GM12878 (cell line): ENCODE results near the gene KAT2A. TPM values are rescaled to one million over a fixed set of nuclear protein-coding genes. Genes with fewer than 3 reads are reported as not detected.
A peak's percentile ranks its signal among the peaks of the same experiment; 100 is the strongest.

Experiments used
- ATAC-seq: fragments of 200-7000 bp; cut with Tn5 transposase; 3 replicates; pipeline ENCODE4 v1.9.1; 2020; ENCODE audit warnings: mild to moderate bottlenecking, moderate library complexity
- BruUV-seq: library from RNA; stranded (reverse); fragments of 400-500 nt; replicated peaks from 2 replicates; lab custom pipeline; 2021; lab: Mats Ljungman, UMichigan
- CTCF ChIA-PET: fragments of 300-600 bp; sonication (Branson Sonifier 250); formaldehyde crosslinking; extraction: SDS; loops from one replicate; lab custom pipeline; 2021; ENCODE audit warnings: inconsistent platforms; lab: Yijun Ruan, JAX
- POLR2A ChIA-PET: fragments of 350-600 bp; formaldehyde crosslinking; extraction: SDS; loops from one replicate; lab custom pipeline; 2021; ENCODE audit warnings: inconsistent platforms; lab: Charles Lee
- RAD21 ChIA-PET: fragments of 300-600 bp; sonication (Branson Sonifier 250); formaldehyde crosslinking; loops from one replicate; lab custom pipeline; 2023; ENCODE audit warnings: antibody characterized with exemption; ENCODE audit not compliant: unreplicated experiment; lab: Charles Lee
- SMC1A ChIA-PET: fragments of 300-600 bp; sonication (Branson Sonifier 250); formaldehyde crosslinking; loops from one replicate; lab custom pipeline; 2023; ENCODE audit not compliant: unreplicated experiment, uncharacterized antibody; lab: Charles Lee
- DNase-seq: peaks from one replicate; pipeline ENCODE4 v3.0.0-alpha.2; 2011; ENCODE audit warnings: low read depth, low spot score
- FAIRE-seq: peaks from 3 replicates; lab custom pipeline; 2011; peaks lifted over from hg19 to GRCh38; lab: Jason Lieb, UNC
- H2AFZ ChIP-seq: 2 replicates; pipeline ENCODE4 v1.6.0; 2011; ENCODE audit warnings: low read depth, low read length, control low read depth; ENCODE audit not compliant: control insufficient read depth
- H3K27ac ChIP-seq: 2 replicates; pipeline ENCODE4 v1.5.1; 2011; ENCODE audit warnings: control low read depth; ENCODE audit not compliant: control insufficient read depth, insufficient read depth
- H3K27me3 ChIP-seq, 2 experiments: replicated peaks in 1 of 2; 2 replicates each; pipeline versions ENCODE4 v1.6.0 to v1.6.1; 2011; ENCODE audit warnings: low read length in 1 of 2; ENCODE audit not compliant: control insufficient read depth in 2 of 2, insufficient read depth in 2 of 2
- H3K36me3 ChIP-seq, 2 experiments: 2 replicates each; pipeline ENCODE4 v1.5.1; 2011; ENCODE audit warnings: low read length in 1 of 2; ENCODE audit not compliant: control insufficient read depth in 2 of 2, insufficient read depth in 2 of 2
- H3K4me1 ChIP-seq: 2 replicates; pipeline ENCODE4 v1.6.1; 2011; ENCODE audit warnings: mild to moderate bottlenecking, low read length, moderate library complexity, mixed read lengths; ENCODE audit not compliant: control insufficient read depth, insufficient read depth
- H3K4me2 ChIP-seq: 2 replicates; pipeline ENCODE4 v1.6.0; 2011; ENCODE audit warnings: control low read depth; ENCODE audit not compliant: control insufficient read depth, insufficient read depth
- H3K4me3 ChIP-seq: fragments of 200-600 bp; sonication (generic); 2 replicates; pipeline ENCODE4 v1.5.1; 2016
- H3K79me2 ChIP-seq: 2 replicates; pipeline ENCODE4 v1.6.0; 2011; ENCODE audit warnings: low read length; ENCODE audit not compliant: control insufficient read depth, insufficient read depth
- H3K9ac ChIP-seq: 2 replicates; pipeline ENCODE4 v1.8.0; 2011; ENCODE audit warnings: low read length, control low read depth, mixed read lengths; ENCODE audit not compliant: control insufficient read depth, insufficient read depth
- H3K9me3 ChIP-seq: replicated peaks from 3 replicates; pipeline ENCODE4 v1.5.1; 2011; ENCODE audit warnings: mild to moderate bottlenecking, low read length; ENCODE audit not compliant: control insufficient read depth, insufficient read depth
- H4K20me1 ChIP-seq: 2 replicates; pipeline ENCODE4 v1.6.0; 2011; ENCODE audit not compliant: control insufficient read depth, insufficient read depth
- BHLHE40 ChIP-seq, 2 experiments: fragments of 450-650 bp in 1 of 2; IDR thresholded peaks; 2 replicates each; pipeline ENCODE4 v1.6.1; 2011 to 2017; ENCODE audit warnings: low read depth in 2 of 2, borderline replicate concordance in 1 of 2, improper control_type of control experiment in 1 of 2, low read length in 1 of 2, mild to moderate bottlenecking in 1 of 2
- CHD1 ChIP-seq: IDR thresholded peaks from 2 replicates; pipeline ENCODE4 v1.6.1; 2012; ENCODE audit warnings: low read depth, low read length, improper control_type of control experiment
- KAT2A ChIP-seq: conservative IDR thresholded peaks from 2 replicates; pipeline ENCODE4 v1.6.1; 2011; ENCODE audit warnings: low read depth, low read length; ENCODE audit not compliant: control insufficient read depth
- POLR2A ChIP-seq: IDR thresholded peaks from 2 replicates; pipeline ENCODE4 v1.6.1; 2011; ENCODE audit warnings: low read depth, mild to moderate bottlenecking, low read length
- RAD51 ChIP-seq: fragments of 450-650 bp; IDR thresholded peaks from 2 replicates; pipeline ENCODE4 v1.6.1; 2016; ENCODE audit warnings: moderate library complexity, mild to moderate bottlenecking, inconsistent platforms
- RUNX3 ChIP-seq: IDR thresholded peaks from 2 replicates; pipeline ENCODE4 v1.6.1; 2012; ENCODE audit warnings: low read length, inconsistent platforms
- SIN3A ChIP-seq: IDR thresholded peaks from 2 replicates; pipeline ENCODE4 v1.6.1; 2012; ENCODE audit warnings: low read depth, low read length, improper control_type of control experiment
- SPI1 ChIP-seq: IDR thresholded peaks from 2 replicates; pipeline ENCODE4 v1.6.1; 2011; ENCODE audit warnings: low read depth, mild to moderate bottlenecking, low read length, moderate library complexity, borderline replicate concordance; ENCODE audit not compliant: insufficient read depth
- TARDBP ChIP-seq: IDR thresholded peaks from 2 replicates; pipeline ENCODE4 v1.6.1; 2016; ENCODE audit warnings: borderline replicate concordance
- ZNF274 ChIP-seq: IDR thresholded peaks from one replicate; pipeline ENCODE4 v1.8.0; 2011; ENCODE audit not compliant: insufficient read length, insufficient read depth
- WGBS: methylation state at CpG from one replicate; pipeline ENCODE4 v1.1.6; 2016; ENCODE audit warnings: low lambda C conversion rate; ENCODE audit not compliant: insufficient replicate concordance, insufficient coverage; ENCODE audit errors: missing lambda C conversion rate; 5-methylcytosine and 5-hydroxymethylcytosine counted together
- in situ Hi-C: fragments of 300-500 bp; cut with MboI; formaldehyde crosslinking; loops from 9 replicates; pipeline ENCODE4 v1.14.3; 2018; ENCODE audit warnings: mixed read lengths
- intact Hi-C: fragments of 100-400 bp; cut with micrococcal nuclease; formaldehyde crosslinking; loops from one replicate; pipeline ENCODE4 v1.14.2; 2022; ENCODE audit not compliant: unreplicated experiment
- polyA plus RNA-seq, 11 experiments: library from polyadenylated mRNA; depleted of rRNA in 4 of 11; unstranded in 6 of 11; stranded (reverse) in 5 of 11; fragments of >200 nt; fragmentation: Nextera tagmentation in 4 of 11; fragmentation: Illumina TruSeq in 1 of 11; extraction: Ambion mirVana in 4 of 11; extraction: Trizol in 1 of 11; gene quantifications; 1 replicate in 1 of 11; 2 replicates in 10 of 11; pipeline versions ENCODE4 v1.2.1 to v1.2.3, GENCODE V29; 2011 to 2016; ENCODE audit warnings: inconsistent platforms in 2 of 11, missing spikeins in 2 of 11, low read depth in 1 of 11
- total RNA-seq, 4 experiments: library from RNA; depleted of rRNA in 3 of 4; stranded (reverse); fragments of >200 nt in 3 of 4; fragmentation: Illumina TruSeq in 1 of 4; extraction: Trizol in 1 of 4; gene quantifications; 2 replicates each; pipeline versions ENCODE4 v1.2.1 to v1.2.3, GENCODE V29; 2013 to 2021
- TF ChIP-seq, protein P1 (sequence below): fragments of 450-650 bp; formaldehyde crosslinking; IDR thresholded peaks from 2 replicates; pipeline ENCODE4 v1.4.0; 2022; ENCODE audit warnings: mild to moderate bottlenecking, moderate library complexity

Gene KAT2A
- total and polyA plus RNA-seq, 10 of the 15 experiments (the other 5 are each of a cell fraction or from before 2014, with no cell fraction given) = 0.85 to 47.5 (median 14.6) TPM

DNA sequence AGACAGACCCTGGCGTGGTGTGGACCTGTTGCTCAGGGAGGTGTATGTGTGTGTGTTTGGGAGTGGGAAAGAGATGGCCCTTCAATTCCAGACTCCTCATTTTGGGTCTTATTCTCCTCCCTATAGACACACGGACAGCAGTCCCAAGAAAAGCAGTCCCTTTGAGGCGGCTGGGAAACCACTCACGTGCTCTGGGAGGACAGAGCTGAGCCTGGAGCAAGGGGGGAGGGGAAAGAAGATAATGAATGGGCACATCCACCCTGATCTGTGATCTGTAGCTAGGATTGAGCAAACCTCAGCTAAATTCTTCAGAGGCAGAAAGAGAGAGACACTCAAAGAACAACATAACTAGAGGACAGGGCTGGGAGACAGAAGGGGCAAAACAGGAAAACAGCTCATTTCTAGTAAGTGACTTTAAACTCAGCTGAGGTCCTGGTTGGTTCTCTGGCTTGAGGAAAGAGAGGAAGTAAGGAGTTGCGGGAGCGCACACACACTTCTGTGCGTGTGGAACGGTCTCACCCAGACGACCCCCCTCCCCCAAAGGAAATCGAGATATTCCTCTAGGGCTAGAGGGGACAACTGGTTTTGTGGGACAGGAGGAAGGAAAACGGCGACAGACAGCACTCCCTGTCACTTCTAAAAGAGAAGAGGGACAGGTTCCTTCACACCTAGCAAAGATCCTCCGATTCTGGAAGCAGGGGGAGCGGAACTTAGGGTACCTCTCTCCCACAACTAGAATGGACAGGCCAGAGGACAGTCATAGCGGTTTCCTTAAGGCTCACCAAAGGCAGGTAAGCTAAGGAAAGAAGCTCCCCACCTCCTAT, 33.0 kb upstream of the KAT2A start:
- RAD21 ChIA-PET = interaction anchor here (1.3 to 1.5 kb wide), 2 partner anchors 18 to 27 kb away, joined by 4 to 5 read pairs; no protein-coding TSS in a partner anchor
- peak overlapping the region; percentile 84 for H3K27ac ChIP-seq
- WGBS = 10% methylated on average over 15 of the region's 15 CpGs
- no peaks in the 10 kb centered on the region for H4K20me1 ChIP-seq
- BruUV-seq = TSS peak; percentile 65
- CTCF ChIA-PET = interaction anchor here (1.4 to 2.2 kb wide), 4 partner anchors 8 to 34 kb away, joined by 6 to 12 read pairs (median 10); partner anchors contain the start of gene KAT2A
- no peaks in the 10 kb centered on the region for H3K9me3 ChIP-seq
- DNase-seq (no peak), ATAC-seq (peak; percentile 9), FAIRE-seq (peak; percentile 38)
- in situ Hi-C loops (no loop called here), intact Hi-C loops (no loop called here)
- peak overlapping the region; percentile 98 for H3K9ac ChIP-seq
- POLR2A ChIA-PET = interaction anchor here (0.9 to 2.5 kb wide), 10 partner anchors 9 to 88 kb away, joined by 3 to 8 read pairs (median 5); no protein-coding TSS in a partner anchor
- SMC1A ChIA-PET = interaction anchor here (1.0 to 2.0 kb wide), 5 partner anchors 16 to 27 kb away, joined by 4 to 12 read pairs (median 5); partner anchors contain the start of gene KCNH4
- peak overlapping the region; percentile 60 for H3K4me2 ChIP-seq
- H3K79me2 ChIP-seq = peaks cover 44% of the 10 kb centered on the region
- H2AFZ ChIP-seq = peak overlapping the region; percentile 54
- TF ChIP-seq SPI1 (peak; percentile 20; the same call in 1 of the 2 replicates), BHLHE40 (IDR thresholded peaks at IDR 0.05; ENCODE audit: borderline replicate concordance in 1 of 2, low read depth in 2 of 2, low read length in 1 of 2) (peak in 1 of 2 experiments; percentile 34; a peak in 1 of 4 replicates), CHD1 (no peak), RAD51 (no peak), TARDBP (no peak), ZNF274 (no peak), RUNX3 (no peak), KAT2A (no peak), SIN3A (no peak), POLR2A (0 out of 2 replicates have a peak, but pooled peaks have one; percentile 13)
- TF ChIP-seq, protein P1, sequence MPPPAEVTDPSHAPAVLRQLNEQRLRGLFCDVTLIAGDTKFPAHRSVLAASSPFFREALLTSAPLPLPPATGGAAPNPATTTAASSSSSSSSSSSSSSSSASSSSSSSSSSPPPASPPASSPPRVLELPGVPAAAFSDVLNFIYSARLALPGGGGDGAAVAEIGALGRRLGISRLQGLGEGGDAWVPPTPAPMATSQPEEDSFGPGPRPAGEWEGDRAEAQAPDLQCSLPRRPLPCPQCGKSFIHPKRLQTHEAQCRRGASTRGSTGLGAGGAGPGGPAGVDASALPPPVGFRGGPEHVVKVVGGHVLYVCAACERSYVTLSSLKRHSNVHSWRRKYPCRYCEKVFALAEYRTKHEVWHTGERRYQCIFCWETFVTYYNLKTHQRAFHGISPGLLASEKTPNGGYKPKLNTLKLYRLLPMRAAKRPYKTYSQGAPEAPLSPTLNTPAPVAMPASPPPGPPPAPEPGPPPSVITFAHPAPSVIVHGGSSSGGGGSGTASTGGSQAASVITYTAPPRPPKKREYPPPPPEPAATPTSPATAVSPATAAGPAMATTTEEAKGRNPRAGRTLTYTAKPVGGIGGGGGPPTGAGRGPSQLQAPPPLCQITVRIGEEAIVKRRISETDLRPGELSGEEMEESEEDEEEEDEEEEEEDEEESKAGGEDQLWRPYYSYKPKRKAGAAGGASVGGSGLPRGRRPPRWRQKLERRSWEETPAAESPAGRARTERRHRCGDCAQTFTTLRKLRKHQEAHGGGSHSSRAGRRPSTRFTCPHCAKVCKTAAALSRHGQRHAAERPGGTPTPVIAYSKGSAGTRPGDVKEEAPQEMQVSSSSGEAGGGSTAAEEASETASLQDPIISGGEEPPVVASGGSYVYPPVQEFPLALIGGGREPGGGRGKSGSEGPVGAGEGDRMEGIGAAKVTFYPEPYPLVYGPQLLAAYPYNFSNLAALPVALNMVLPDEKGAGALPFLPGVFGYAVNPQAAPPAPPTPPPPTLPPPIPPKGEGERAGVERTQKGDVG (CRISPR knock-in tag) = no peak
- peaks cover 2 to 4% of the 10 kb centered on the region in 2 experiments; a peak in 1 of 4 replicates for H3K36me3 ChIP-seq
- H3K4me3 ChIP-seq = peak overlapping the region; percentile 91
- H3K27me3 ChIP-seq = no peaks in the 10 kb centered on the region
- peaks cover 5% of the 10 kb centered on the region for H3K4me1 ChIP-seq
